Liver (tissue), 9 donors: ENCODE results near the gene EDN3. TPM values are rescaled to one million over a fixed set of nuclear protein-coding genes. Genes with fewer than 3 reads are reported as not detected.

Experiments used
- DNase-seq: peaks from one replicate; pipeline ENCODE4 v3.0.0-alpha.2; 2017; ENCODE audit warnings: low spot score
- H3K27ac ChIP-seq, 2 donors: one replicate each; pipeline ENCODE4 v1.7.0; 2013; ENCODE audit warnings: inconsistent platforms in 2 of 2, low read length in 2 of 2, control low read depth in 1 of 2, low read depth in 1 of 2, mild to moderate bottlenecking in 1 of 2
- H3K27me3 ChIP-seq, 4 donors: one replicate each; pipeline versions ENCODE4 v1.6.1 to v1.7.0; 2013; ENCODE audit warnings: low read length in 3 of 4, inconsistent platforms in 1 of 4, mild to moderate bottlenecking in 1 of 4, moderate library complexity in 1 of 4; ENCODE audit not compliant: control insufficient read depth in 4 of 4, insufficient read depth in 4 of 4
- H3K36me3 ChIP-seq, 4 donors: one replicate each; pipeline versions ENCODE4 v1.6.1 to v1.7.0; 2013; ENCODE audit warnings: low read length in 3 of 4, mild to moderate bottlenecking in 3 of 4, low read depth in 1 of 4, moderate library complexity in 1 of 4; ENCODE audit not compliant: control insufficient read depth in 4 of 4, insufficient read depth in 3 of 4
- H3K4me1 ChIP-seq, 4 donors: one replicate each; pipeline versions ENCODE4 v1.6.1 to v1.7.0; 2013; ENCODE audit warnings: low read length in 3 of 4, mild to moderate bottlenecking in 3 of 4, moderate library complexity in 1 of 4; ENCODE audit not compliant: control insufficient read depth in 4 of 4, insufficient read depth in 4 of 4
- H3K4me3 ChIP-seq, 3 donors: one replicate each; pipeline versions ENCODE4 v1.6.1 to v1.7.0; 2013; ENCODE audit warnings: low read length in 3 of 3, control low read depth in 1 of 3, low read depth in 1 of 3, mild to moderate bottlenecking in 1 of 3
- H3K9ac ChIP-seq, 2 donors: one replicate each; pipeline ENCODE4 v1.7.0; 2013; ENCODE audit warnings: low read length in 2 of 2, mild to moderate bottlenecking in 2 of 2, moderate library complexity in 2 of 2, control low read depth in 1 of 2, low read depth in 1 of 2
- H3K9me3 ChIP-seq, 4 donors: one replicate each; pipeline versions ENCODE4 v1.6.1 to v1.7.0; 2013; ENCODE audit warnings: low read length in 3 of 4; ENCODE audit not compliant: control insufficient read depth in 4 of 4
- ATF3 ChIP-seq: IDR thresholded peaks from 2 replicates; pipeline ENCODE4 v1.6.1; 2016; ENCODE audit warnings: antibody characterized with exemption
- CTCF ChIP-seq: fragments of 150-350 bp; IDR thresholded peaks from 2 replicates; pipeline ENCODE4 v1.5.1; 2017; ENCODE audit warnings: improper control_type of control experiment, low read depth, low read length; ENCODE audit not compliant: missing input control
- EGR1 ChIP-seq, 2 donors: IDR thresholded peaks; 2 replicates each; pipeline ENCODE4 v1.6.1; 2016 to 2018; ENCODE audit warnings: antibody characterized with exemption in 2 of 2, low read depth in 2 of 2
- FOXA1 ChIP-seq: IDR thresholded peaks from 2 replicates; pipeline ENCODE4 v1.6.1; 2016; ENCODE audit warnings: antibody characterized with exemption
- FOXA2 ChIP-seq: IDR thresholded peaks from 2 replicates; pipeline ENCODE4 v1.6.1; 2016; ENCODE audit warnings: antibody characterized with exemption
- HNF4A ChIP-seq, 2 donors: conservative IDR thresholded peaks; 2 replicates each; pipeline ENCODE4 v1.6.1; 2016; ENCODE audit warnings: antibody characterized with exemption in 2 of 2, mild to moderate bottlenecking in 2 of 2
- NR2F2 ChIP-seq: IDR thresholded peaks from 2 replicates; pipeline ENCODE4 v1.6.1; 2016; ENCODE audit warnings: antibody characterized with exemption
- RAD21 ChIP-seq, 2 donors: IDR thresholded peaks; 2 replicates each; pipeline ENCODE4 v1.6.1; 2016; ENCODE audit warnings: antibody characterized with exemption in 2 of 2, mild to moderate bottlenecking in 2 of 2
- RXRA ChIP-seq, 2 donors: IDR thresholded peaks; 2 replicates each; pipeline ENCODE4 v1.6.1; 2017 to 2018; ENCODE audit warnings: antibody characterized with exemption in 2 of 2, mild to moderate bottlenecking in 1 of 2
- SP1 ChIP-seq: IDR thresholded peaks from 2 replicates; pipeline ENCODE4 v1.6.1; 2018; ENCODE audit warnings: antibody characterized with exemption, mild to moderate bottlenecking
- TAF1 ChIP-seq: conservative IDR thresholded peaks from 2 replicates; pipeline ENCODE4 v1.6.1; 2016; ENCODE audit warnings: antibody characterized with exemption, mild to moderate bottlenecking
- YY1 ChIP-seq: IDR thresholded peaks from 2 replicates; pipeline ENCODE4 v1.6.1; 2016; ENCODE audit warnings: antibody characterized with exemption, mild to moderate bottlenecking
- WGBS: extraction: QIAGEN DNeasy Blood & Tissue Kit; methylation state at CpG from one replicate; pipeline ENCODE4 v1.1.7; 2013; 5-methylcytosine and 5-hydroxymethylcytosine counted together
- polyA plus RNA-seq, 2 donors: library from polyadenylated mRNA; stranded (reverse) in 1 of 2; unstranded in 1 of 2; fragments of 200-250 nt in 1 of 2; fragments of >200 nt in 1 of 2; fragmentation: Nextera tagmentation in 1 of 2; extraction: Ambion mirVana in 1 of 2; gene quantifications; one replicate each; pipeline versions ENCODE4 v1.2.1 to v1.2.3, GENCODE V29; 2013 to 2015
- total RNA-seq, 2 donors: library from RNA; depleted of rRNA; stranded (reverse); fragments of >200 nt; gene quantifications; one replicate each; pipeline ENCODE4 v1.2.3, GENCODE V29; 2014
- TF ChIP-seq, protein P1 (sequence below): IDR thresholded peaks from 2 replicates; pipeline ENCODE4 v1.6.1; 2016; ENCODE audit warnings: antibody characterized with exemption, mild to moderate bottlenecking
- TF ChIP-seq, protein P2 (sequence below): IDR thresholded peaks from 2 replicates; pipeline ENCODE4 v1.6.1; 2016; ENCODE audit warnings: antibody characterized with exemption
- TF ChIP-seq, protein P3 (sequence below): IDR thresholded peaks from 2 replicates; pipeline ENCODE4 v1.6.1; 2016; ENCODE audit warnings: antibody characterized with exemption
- donor health status: healthy.
- donor health status: healthy.
- donor health status: healthy.
- donor health status: healthy.
- donor health status: healthy.

EDN3 gene
- total and polyA plus RNA-seq, 4 donors, result 0.09 TPM; not detected in 3

- TF ChIP-seq NR2F2, result no peak
- no peak for TF ChIP-seq FOXA2
- no peak for TF ChIP-seq TAF1
Measured at GRCh38 chr20:59351157-59352040, 51.0 kb downstream of the EDN3 start (continued).

- no peak for TF ChIP-seq FOXA1
- no peak for TF ChIP-seq FOXA2
- TF ChIP-seq, protein P1, sequence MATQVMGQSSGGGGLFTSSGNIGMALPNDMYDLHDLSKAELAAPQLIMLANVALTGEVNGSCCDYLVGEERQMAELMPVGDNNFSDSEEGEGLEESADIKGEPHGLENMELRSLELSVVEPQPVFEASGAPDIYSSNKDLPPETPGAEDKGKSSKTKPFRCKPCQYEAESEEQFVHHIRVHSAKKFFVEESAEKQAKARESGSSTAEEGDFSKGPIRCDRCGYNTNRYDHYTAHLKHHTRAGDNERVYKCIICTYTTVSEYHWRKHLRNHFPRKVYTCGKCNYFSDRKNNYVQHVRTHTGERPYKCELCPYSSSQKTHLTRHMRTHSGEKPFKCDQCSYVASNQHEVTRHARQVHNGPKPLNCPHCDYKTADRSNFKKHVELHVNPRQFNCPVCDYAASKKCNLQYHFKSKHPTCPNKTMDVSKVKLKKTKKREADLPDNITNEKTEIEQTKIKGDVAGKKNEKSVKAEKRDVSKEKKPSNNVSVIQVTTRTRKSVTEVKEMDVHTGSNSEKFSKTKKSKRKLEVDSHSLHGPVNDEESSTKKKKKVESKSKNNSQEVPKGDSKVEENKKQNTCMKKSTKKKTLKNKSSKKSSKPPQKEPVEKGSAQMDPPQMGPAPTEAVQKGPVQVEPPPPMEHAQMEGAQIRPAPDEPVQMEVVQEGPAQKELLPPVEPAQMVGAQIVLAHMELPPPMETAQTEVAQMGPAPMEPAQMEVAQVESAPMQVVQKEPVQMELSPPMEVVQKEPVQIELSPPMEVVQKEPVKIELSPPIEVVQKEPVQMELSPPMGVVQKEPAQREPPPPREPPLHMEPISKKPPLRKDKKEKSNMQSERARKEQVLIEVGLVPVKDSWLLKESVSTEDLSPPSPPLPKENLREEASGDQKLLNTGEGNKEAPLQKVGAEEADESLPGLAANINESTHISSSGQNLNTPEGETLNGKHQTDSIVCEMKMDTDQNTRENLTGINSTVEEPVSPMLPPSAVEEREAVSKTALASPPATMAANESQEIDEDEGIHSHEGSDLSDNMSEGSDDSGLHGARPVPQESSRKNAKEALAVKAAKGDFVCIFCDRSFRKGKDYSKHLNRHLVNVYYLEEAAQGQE, result no peak
- no peak for TF ChIP-seq EGR1 (IDR thresholded peaks at IDR 0.05; ENCODE audit: low read depth in 2 of 2)
- TF ChIP-seq, protein P2, sequence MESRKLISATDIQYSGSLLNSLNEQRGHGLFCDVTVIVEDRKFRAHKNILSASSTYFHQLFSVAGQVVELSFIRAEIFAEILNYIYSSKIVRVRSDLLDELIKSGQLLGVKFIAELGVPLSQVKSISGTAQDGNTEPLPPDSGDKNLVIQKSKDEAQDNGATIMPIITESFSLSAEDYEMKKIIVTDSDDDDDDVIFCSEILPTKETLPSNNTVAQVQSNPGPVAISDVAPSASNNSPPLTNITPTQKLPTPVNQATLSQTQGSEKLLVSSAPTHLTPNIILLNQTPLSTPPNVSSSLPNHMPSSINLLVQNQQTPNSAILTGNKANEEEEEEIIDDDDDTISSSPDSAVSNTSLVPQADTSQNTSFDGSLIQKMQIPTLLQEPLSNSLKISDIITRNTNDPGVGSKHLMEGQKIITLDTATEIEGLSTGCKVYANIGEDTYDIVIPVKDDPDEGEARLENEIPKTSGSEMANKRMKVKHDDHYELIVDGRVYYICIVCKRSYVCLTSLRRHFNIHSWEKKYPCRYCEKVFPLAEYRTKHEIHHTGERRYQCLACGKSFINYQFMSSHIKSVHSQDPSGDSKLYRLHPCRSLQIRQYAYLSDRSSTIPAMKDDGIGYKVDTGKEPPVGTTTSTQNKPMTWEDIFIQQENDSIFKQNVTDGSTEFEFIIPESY, result no peak
- no peak for TF ChIP-seq TAF1
- TF ChIP-seq YY1, result no peak
- no peak for TF ChIP-seq RAD21 (IDR thresholded peaks at IDR 0.05)
- TF ChIP-seq, protein P3, sequence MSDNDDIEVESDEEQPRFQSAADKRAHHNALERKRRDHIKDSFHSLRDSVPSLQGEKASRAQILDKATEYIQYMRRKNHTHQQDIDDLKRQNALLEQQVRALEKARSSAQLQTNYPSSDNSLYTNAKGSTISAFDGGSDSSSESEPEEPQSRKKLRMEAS, result no peak
- no peak for TF ChIP-seq SP1
- TF ChIP-seq HNF4A (conservative IDR thresholded peaks at IDR 0.05), result no peak
- Histone ChIP-seq H3K27ac (no peak overlapping the region), H3K4me3 (no peak overlapping the region), H3K9ac (no peak overlapping the region), H3K27me3 (no peaks in the 10 kb centered on the region), H3K4me1 (no peaks in the 10 kb centered on the region), H3K9me3 (no peaks in the 10 kb centered on the region), H3K36me3 (no peaks in the 10 kb centered on the region)
- 91% methylated on average over 4 of the region's 4 CpGs for WGBS
- no peak for DNase-seq
Measured at GRCh38 chr20:59352541-59352940, 52.1 kb downstream of the EDN3 start.

- DNase-seq, result no peak
- Histone ChIP-seq H3K9ac (no peak overlapping the region), H3K27me3 (no peaks in the 10 kb centered on the region), H3K9me3 (no peaks in the 10 kb centered on the region), H3K36me3 (no peaks in the 10 kb centered on the region), H3K27ac (no peak overlapping the region), H3K4me3 (no peak overlapping the region), H3K4me1 (no peaks in the 10 kb centered on the region)
- 94% methylated on average over 9 of the region's 9 CpGs for WGBS
- TF ChIP-seq, protein P2, result no peak
- no peak for TF ChIP-seq NR2F2
- no peak for TF ChIP-seq ATF3
- TF ChIP-seq SP1, result no peak
- no peak for TF ChIP-seq CTCF
- TF ChIP-seq, protein P1, result no peak
- no peak for TF ChIP-seq RXRA (IDR thresholded peaks at IDR 0.05)
- TF ChIP-seq HNF4A (conservative IDR thresholded peaks at IDR 0.05), result no peak
Measured at GRCh38 chr20:59352990-59353389, 52.6 kb downstream of the EDN3 start.
